GM12878 (cell line): ENCODE data around the gene CNNM2.

ENCODE experiments used
- JUND ChIP-seq: IDR thresholded peaks from 2 replicates; pipeline ENCODE4 v1.6.1; 2012; ENCODE audit warnings: low read depth, mild to moderate bottlenecking, low read length, improper control_type of control experiment, moderate library complexity
- MYB ChIP-seq: fragments of 150-350 bp; IDR thresholded peaks from 2 replicates; pipeline ENCODE4 v1.6.1; 2014; ENCODE audit warnings: mild to moderate bottlenecking, low read depth, low read length, borderline replicate concordance
- POLR2A ChIP-seq: IDR thresholded peaks from 2 replicates; pipeline ENCODE4 v1.6.1; 2011; ENCODE audit warnings: low read depth, mild to moderate bottlenecking, low read length
- SMAD1 ChIP-seq: fragments of 450-650 bp; IDR thresholded peaks from 2 replicates; pipeline ENCODE4 v1.6.1; 2018; ENCODE audit warnings: mild to moderate bottlenecking, low read depth; ENCODE audit not compliant: partially characterized antibody
- SMARCA5 ChIP-seq: fragments of 450-650 bp; IDR thresholded peaks from 2 replicates; pipeline ENCODE4 v1.6.1; 2017; ENCODE audit warnings: mild to moderate bottlenecking
- USF2 ChIP-seq: IDR thresholded peaks from 2 replicates; pipeline ENCODE4 v1.6.1; 2011; ENCODE audit warnings: low read depth, low read length, improper control_type of control experiment, borderline replicate concordance

GRCh38 chr10:102948786-102949185, 30.7 kb downstream of the CNNM2 start:
- TF ChIP-seq POLR2A (no peak), JUND (no peak), USF2 (no peak), SMARCA5 (no peak), MYB (no peak), SMAD1 (no peak)
